K562 (cell line): ENCODE data around the gene SIRT4. TPM values are rescaled to one million over a fixed set of nuclear protein-coding genes. Genes with fewer than 3 reads are reported as not detected.
A peak's percentile ranks its signal among the peaks of the same experiment; 100 is the strongest.

ENCODE experiments used
- ATF7 ChIP-seq: fragments of 450-650 bp; IDR thresholded peaks from 2 replicates; pipeline ENCODE4 v1.7.1; 2014; ENCODE audit warnings: mild to moderate bottlenecking, moderate library complexity
- CEBPB ChIP-seq: fragments of 450-650 bp; IDR thresholded peaks from 2 replicates; pipeline ENCODE4 v1.6.1; 2016; ENCODE audit warnings: missing genetic modification characterization, missing compliant biosample characterization
- HNRNPH1 ChIP-seq: fragments of 200-400 bp; formaldehyde crosslinking; optimal IDR thresholded peaks from 2 replicates; pipeline ENCODE3; 2017; ENCODE audit warnings: low read depth, mild to moderate bottlenecking, low read length, moderate library complexity
- MGA ChIP-seq: fragments of 450-650 bp; IDR thresholded peaks from 2 replicates; pipeline ENCODE4 v1.6.1; 2016; ENCODE audit warnings: mild to moderate bottlenecking, moderate library complexity
- MTA1 ChIP-seq: fragments of 450-650 bp; IDR thresholded peaks from 2 replicates; pipeline ENCODE4 v1.6.1; 2017; ENCODE audit warnings: borderline replicate concordance
- NR2C2 ChIP-seq, 2 experiments: fragments of 200-800 bp in 1 of 2; sonication (Bioruptor generic) in 1 of 2; sonication (generic) in 1 of 2; formaldehyde crosslinking in 1 of 2; IDR thresholded peaks; 2 replicates each; pipeline versions ENCODE4 v1.6.1 to v1.8.0; 2016 to 2022; ENCODE audit warnings: mild to moderate bottlenecking in 1 of 2, missing compliant biosample characterization in 1 of 2, missing genetic modification characterization in 1 of 2, missing genetic modification reagents in 1 of 2
- SPI1 ChIP-seq: IDR thresholded peaks from 2 replicates; pipeline ENCODE4 v1.6.1; 2011; ENCODE audit warnings: low read depth, low read length, control low read depth, borderline replicate concordance
- TAF1 ChIP-seq: IDR thresholded peaks from 2 replicates; pipeline ENCODE4 v1.6.1; 2011; ENCODE audit warnings: mild to moderate bottlenecking, low read length, moderate library complexity; ENCODE audit not compliant: insufficient read depth, control insufficient read depth, severe bottlenecking; ENCODE audit errors: extremely low read depth
- U2AF1 ChIP-seq: fragments of 200-400 bp; formaldehyde crosslinking; optimal IDR thresholded peaks from 2 replicates; pipeline ENCODE3; 2017; ENCODE audit warnings: mild to moderate bottlenecking, low read depth, low read length, moderate library complexity
- ZNF592 ChIP-seq: fragments of 450-650 bp; IDR thresholded peaks from 2 replicates; pipeline ENCODE4 v1.6.1; 2017; ENCODE audit warnings: antibody characterized with exemption, mild to moderate bottlenecking
- polyA plus RNA-seq, 8 experiments: library from polyadenylated mRNA; depleted of rRNA in 4 of 8; stranded (reverse) in 5 of 8; unstranded in 3 of 8; fragments of >200 nt; fragmentation: Nextera tagmentation in 2 of 8; fragmentation: Illumina TruSeq in 1 of 8; extraction: Ambion mirVana in 2 of 8; extraction: Trizol in 1 of 8; gene quantifications; 2 replicates each; pipeline versions ENCODE4 v1.2.1 to v1.2.3, GENCODE V29; 2011 to 2014; ENCODE audit warnings: inconsistent platforms in 1 of 8, missing spikeins in 1 of 8
- total RNA-seq, 7 experiments: library from RNA; depleted of rRNA in 6 of 7; stranded (reverse); fragments of >200 nt in 6 of 7; fragmentation: Illumina TruSeq in 2 of 7; extraction: Trizol in 2 of 7; gene quantifications; 2 replicates each; pipeline versions ENCODE4 v1.2.1 to v1.2.3, GENCODE V29; 2011 to 2021; ENCODE audit warnings: low replicate concordance in 1 of 7

Gene SIRT4
- total and polyA plus RNA-seq, 9 of the 15 experiments (the other 6 are each of a cell fraction or from before 2014, with no cell fraction given) = 0.86 to 5.2 (median 2.4) TPM

- no peak; the same call in 1 of the 2 replicates for TF ChIP-seq MGA
- peak; percentile 36; the same call in 1 of the 2 replicates for TF ChIP-seq MTA1
- peak; percentile 64; the same call in 1 of the 2 replicates for TF ChIP-seq ZNF592
- peak; percentile 88 for TF ChIP-seq SPI1
- 0 out of 2 replicates have a peak, but pooled peaks have one; percentile 35 for TF ChIP-seq CEBPB (tag)
- TF ChIP-seq NR2C2 (CRISPR knock-in tag; IDR thresholded peaks at IDR 0.05) = no peak
- no peak for TF ChIP-seq NR2C2 (tag; IDR thresholded peaks at IDR 0.05)
- TF ChIP-seq U2AF1 = peak; percentile 56
- TF ChIP-seq ATF7 = peak; percentile 75
- peak; percentile 38 for TF ChIP-seq HNRNPH1
- peak; percentile 63 for TF ChIP-seq TAF1
Observed at GRCh38 chr12:120292661-120293531, 9.2 kb upstream of the SIRT4 start, which contains the start of gene RNU4-1 (continued).
